DMS53 treated with DMSO at 0.1 percent for 48 hours (cell line): Measurements from ENCODE around the gene TBC1D12.

ENCODE experiments used
- DNase-seq: peaks from one replicate; lab custom pipeline; 2025; ENCODE audit not compliant: unreplicated experiment; lab: John Stamatoyannopoulos, UW

The TBC1D12 gene

DNA sequence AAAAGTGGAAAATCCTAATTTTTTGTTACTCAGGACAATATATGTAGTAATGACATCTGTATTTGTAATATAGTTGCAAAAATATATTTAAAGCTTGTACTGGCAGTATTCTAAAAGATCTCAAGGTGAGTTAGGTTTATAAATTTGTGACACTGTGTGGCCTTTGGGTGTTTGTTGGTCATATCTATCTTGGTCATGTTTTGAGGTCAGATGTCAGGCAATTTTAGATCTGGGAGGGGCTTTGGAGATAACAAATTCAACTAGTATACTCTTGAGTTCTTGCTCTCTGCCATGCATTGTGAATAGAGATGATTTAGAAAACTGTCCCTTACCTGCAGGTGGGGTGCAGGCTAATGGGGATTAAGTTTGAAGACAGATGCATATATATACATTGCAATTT, 3.1 kb downstream of the TBC1D12 start:
- no peak for DNase-seq

- no peak for DNase-seq
Measured at GRCh38 chr10:94407668-94408067, 5.3 kb downstream of the TBC1D12 start.

GRCh38 chr10:94409021-94409657, 6.8 kb downstream of the TBC1D12 start:
- no peak for DNase-seq

GRCh38 chr10:94411304-94411703, 9.0 kb downstream of the TBC1D12 start:
- DNase-seq = no peak

DNA sequence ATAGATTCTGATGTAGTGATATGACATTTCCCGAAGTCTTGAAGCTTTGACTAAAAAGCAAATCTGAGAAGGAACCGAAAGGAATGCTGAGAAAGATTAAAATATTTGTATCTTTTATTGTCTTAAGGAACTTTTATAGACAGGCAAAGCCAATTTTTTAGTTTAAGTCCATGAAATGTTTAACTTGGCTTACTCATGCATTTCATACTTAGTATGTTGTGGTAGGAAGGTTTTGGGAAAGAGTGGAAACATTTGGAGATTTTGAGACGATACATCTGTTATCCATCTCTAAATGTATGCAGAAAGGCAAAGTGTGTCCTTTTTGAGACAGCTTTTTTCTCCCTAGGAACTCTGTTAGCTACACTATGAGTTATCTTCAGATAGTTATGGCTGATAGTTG, 10.1 kb downstream of the TBC1D12 start:
- no peak for DNase-seq

DNA sequence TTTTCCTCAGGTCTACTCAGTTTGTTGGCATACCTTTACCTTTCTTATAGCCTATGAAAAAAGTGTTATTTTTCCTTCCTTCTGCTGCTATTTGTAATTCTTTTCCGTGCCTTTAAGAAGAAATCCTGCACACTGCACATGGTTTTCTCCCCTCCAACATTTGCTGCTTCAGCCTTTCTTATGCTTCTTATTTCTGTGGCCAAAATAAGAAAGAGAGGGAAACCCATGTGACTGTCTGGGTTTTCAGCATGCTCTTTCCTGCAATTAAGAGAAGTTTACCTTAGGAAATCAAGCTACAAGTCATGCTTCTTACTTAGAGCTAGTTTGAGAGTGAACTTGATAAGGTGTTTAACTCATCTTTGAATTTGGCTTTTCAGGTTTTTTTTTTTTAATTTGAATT, 11.0 kb downstream of the TBC1D12 start:
- DNase-seq = no peak

DNA sequence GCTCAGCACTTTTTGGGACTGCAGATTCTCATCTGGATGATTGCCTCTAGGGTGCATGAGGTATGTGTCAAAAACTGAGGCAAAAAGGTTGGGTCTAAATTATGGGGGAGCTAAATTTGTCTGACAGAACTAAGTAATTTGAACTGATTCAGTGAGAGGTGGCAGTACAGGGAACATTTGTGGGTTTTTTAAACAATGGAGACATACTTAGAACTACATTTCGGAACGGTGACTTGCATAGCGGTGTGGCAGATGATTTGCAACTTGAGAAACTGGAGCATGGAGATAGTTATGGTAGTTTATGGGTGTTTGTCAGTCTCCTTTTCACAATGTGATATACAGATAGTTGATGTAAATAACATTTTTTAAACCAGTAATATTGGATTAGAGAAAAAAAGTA, 14.6 kb downstream of the TBC1D12 start:
- DNase-seq = no peak

- DNase-seq = no peak
Measured at GRCh38 chr10:94417321-94417720, 15.0 kb downstream of the TBC1D12 start.

GRCh38 chr10:94420516-94420915, 18.2 kb downstream of the TBC1D12 start:
- DNase-seq = no peak

- DNase-seq = no peak
Measured at GRCh38 chr10:94420998-94421528, 18.7 kb downstream of the TBC1D12 start.

GRCh38 chr10:94423627-94424026, 21.3 kb downstream of the TBC1D12 start:
- no peak for DNase-seq

GRCh38 chr10:94424714-94425337, 22.5 kb downstream of the TBC1D12 start:
- DNase-seq = no peak

DNA sequence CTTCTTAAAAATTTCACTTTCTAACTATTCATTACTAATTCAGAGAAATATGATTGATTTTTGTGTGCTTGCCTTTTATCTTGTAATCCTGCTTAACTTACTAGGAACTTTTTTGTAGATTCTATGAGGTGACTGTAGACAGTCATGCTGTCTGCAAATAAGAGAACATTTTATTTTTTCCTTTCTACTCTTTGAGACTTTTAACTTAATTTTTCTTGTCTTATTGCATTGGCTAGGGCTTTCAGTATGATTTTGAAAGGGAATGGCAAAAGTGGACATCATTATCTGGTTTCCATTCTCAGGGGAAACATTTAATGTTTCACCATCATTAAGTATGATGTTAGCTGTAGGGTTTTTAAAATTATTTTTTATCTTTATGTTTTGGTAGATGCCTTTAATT, 23.6 kb downstream of the TBC1D12 start:
- DNase-seq = no peak

DNA sequence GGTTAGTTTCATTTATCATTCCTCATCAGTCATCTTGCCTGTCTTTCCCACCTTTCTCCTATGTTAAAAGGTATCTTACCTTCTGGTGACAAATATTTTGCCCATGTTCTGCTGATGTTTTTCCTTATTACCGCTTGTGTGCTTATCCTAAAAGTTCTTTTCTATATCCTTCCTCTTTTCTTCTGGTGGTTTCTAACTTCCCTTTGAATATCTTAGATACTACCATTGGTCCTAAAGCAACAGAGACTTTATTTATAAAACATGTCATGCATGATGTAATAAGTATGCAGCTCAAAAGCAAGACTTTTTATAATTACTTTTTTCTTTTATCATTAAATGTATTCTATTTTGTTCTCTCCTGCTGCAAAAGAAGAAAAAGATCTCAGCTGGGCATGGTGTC, 24.8 kb downstream of the TBC1D12 start:
- no peak for DNase-seq

GRCh38 chr10:94428766-94429707, 26.7 kb downstream of the TBC1D12 start:
- DNase-seq = no peak

DNA sequence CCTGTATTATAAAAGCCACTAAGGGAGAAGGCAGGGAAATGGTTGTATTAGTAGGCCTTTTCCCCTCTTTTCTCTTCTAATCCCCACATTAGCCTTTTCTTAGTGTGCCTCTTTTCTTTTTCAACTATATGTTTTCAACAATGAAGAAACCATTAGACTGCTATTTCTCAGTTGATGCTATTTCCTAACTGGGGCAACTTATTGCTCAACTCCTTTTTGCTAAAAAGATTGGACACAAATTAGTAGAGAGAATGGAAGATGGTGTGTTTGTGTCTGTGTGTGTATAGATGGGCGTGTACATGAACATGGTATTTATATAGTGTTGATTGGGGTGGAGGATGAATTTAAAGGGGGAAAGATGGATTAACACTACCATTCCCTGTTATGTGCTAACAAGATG, 28.4 kb downstream of the TBC1D12 start:
- DNase-seq = no peak

- no peak for DNase-seq
Measured at GRCh38 chr10:94432443-94432842, 30.1 kb downstream of the TBC1D12 start.

GRCh38 chr10:94439275-94439861, 37.0 kb downstream of the TBC1D12 start:
- DNase-seq = no peak

DNA sequence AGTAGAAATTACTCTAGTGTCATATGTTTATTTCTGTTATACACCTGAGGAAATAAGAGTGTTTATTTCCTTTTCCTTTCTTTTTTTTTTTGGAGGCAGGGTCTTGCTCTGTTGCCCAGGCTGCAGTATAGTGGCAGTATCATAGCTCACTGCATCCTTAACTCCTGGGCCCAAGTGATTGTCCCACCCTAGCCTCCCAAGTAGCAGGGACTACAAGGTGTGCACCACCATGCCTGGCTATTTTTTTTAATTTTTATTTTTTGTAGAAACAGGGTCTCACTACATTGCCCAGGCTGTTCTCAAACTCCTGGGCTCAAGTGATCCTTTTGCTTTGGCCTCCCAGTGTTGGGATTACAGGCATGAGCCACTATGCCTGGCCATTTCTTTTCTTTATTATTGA, 37.8 kb downstream of the TBC1D12 start:
- DNase-seq = no peak

DNA sequence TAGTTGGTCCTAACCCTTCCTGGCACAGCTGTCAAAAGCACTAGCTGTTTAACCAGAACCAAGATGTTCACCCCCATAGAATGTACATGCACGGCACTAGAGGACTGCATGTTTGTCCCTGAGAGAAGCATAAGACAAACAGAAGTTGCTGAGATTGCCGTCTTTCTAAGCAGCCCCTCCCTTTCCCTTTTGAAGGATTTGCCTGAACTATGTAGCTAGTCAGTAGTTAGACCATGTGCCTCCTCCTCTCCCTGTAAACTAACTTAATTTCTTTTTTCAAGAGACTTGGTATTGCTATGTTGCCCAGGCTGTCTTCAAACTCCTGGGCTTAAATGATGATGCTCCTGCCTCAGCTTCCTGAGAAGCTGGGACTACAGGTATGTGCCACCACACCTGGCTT, 40.7 kb downstream of the TBC1D12 start:
- DNase-seq = no peak

DNA sequence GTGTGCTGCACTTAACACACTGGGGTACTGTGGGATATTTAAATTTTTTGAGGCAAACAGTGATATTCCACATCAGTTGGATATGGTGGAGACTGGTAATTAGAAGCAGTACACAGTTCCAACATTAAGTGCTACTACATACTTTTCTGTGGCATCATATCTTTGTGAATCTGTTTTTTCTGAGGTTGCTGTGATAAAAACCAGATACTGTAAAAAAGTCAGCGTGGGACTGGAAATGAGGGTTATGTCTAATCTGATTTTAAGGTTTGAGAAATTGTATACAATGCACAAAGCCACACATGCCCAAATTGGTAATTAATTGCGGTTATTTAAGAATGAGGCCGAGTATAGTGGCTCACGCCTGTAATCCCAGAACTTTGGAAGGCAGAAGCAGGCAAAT, 41.2 kb downstream of the TBC1D12 start:
- no peak for DNase-seq
